ENCODE results near the gene SVBP. TPM values are rescaled to one million over a fixed set of nuclear protein-coding genes. Genes with fewer than 3 reads are reported as not detected.

Gene SVBP
- polyA plus RNA-seq, 3 donors = 19.5 to 56.1 (median 54.3) TPM

- intact Hi-C loops (cut with micrococcal nuclease) = loop anchor here (2.0 to 5.0 kb wide), 2 partner anchors 51 kb away; partner anchors contain the start of genes C1orf50 (in 2 of the 2) and P3H1 (in 2 of the 2)
Measured at GRCh38 chr1:42817976-42818375, 779 bp upstream of the SVBP start.

GRCh38 chr1:42817440-42817767, 207 bp upstream of the SVBP start:
- peak overlapping the region in 1 of 2 donors; percentile 88 for H3K27ac ChIP-seq (ENCODE audit: low read depth in 1 of 2, low read length in 2 of 2)
- H3K4me1 ChIP-seq (ENCODE audit: control insufficient read depth in 1 of 2, insufficient read depth in 2 of 2, low read length in 2 of 2) = peaks cover 18 to 24% of the 10 kb centered on the region in 2 donors
- Mint-ChIP-seq H3K4me3 (peak overlapping the region; percentile 68 to 82), H3K9me3 (no peaks in the 10 kb centered on the region), H3K27ac (peak overlapping the region in 2 of 7 donors; percentile 41 to 87), H3K27me3 (ENCODE audit: low read depth in 3 of 3) (peaks cover 0 to 2% (median 0%) of the 10 kb centered on the region in 3 donors), H3K36me3 (peaks cover 21 to 31% of the 10 kb centered on the region in 2 donors), H3K4me1 (peaks cover 41% of the 10 kb centered on the region)
- WGBS (ENCODE audit: insufficient coverage) = 0% methylated on average over 4 of the region's 13 CpGs
- H3K27me3 ChIP-seq (ENCODE audit: control insufficient read depth in 2 of 2, insufficient read depth in 2 of 2, low read length in 2 of 2) = no peaks in the 10 kb centered on the region
- peaks cover 36% of the 10 kb centered on the region for H4K20me1 ChIP-seq (ENCODE audit: insufficient read depth, low read length)
- peaks cover 0 to 11% of the 10 kb centered on the region in 2 donors for H3K36me3 ChIP-seq (replicated peaks in 1 of 2; ENCODE audit: control insufficient read depth in 1 of 2, insufficient read depth in 2 of 2, low read length in 2 of 2)
- no peaks in the 10 kb centered on the region for H3K9me3 ChIP-seq (replicated peaks in 1 of 2; ENCODE audit: control insufficient read depth in 1 of 2, insufficient read depth in 1 of 2, low read length in 2 of 2)
- DNase-seq = no peak
- H2AFZ ChIP-seq (ENCODE audit: insufficient read depth, low read depth, low read length, poor library complexity, severe bottlenecking) = peak overlapping the region; percentile 85
- intact Hi-C loops (cut with micrococcal nuclease) = loop anchor here (2.0 to 5.0 kb wide), 2 partner anchors 50 to 51 kb away; partner anchors contain the start of genes C1orf50 (in 2 of the 2) and P3H1 (in 2 of the 2)
- H3K4me2 ChIP-seq (replicated peaks; ENCODE audit: extremely low read depth, low read length, poor library complexity, severe bottlenecking) = peak overlapping the region; percentile 96
- H3K79me2 ChIP-seq (ENCODE audit: insufficient read depth, low read length) = peaks cover 46% of the 10 kb centered on the region
- peak overlapping the region; percentile 72 to 94 (median 86) for H3K4me3 ChIP-seq (replicated peaks in 1 of 3; ENCODE audit: low read depth in 2 of 3, low read length in 3 of 3)
- TF ChIP-seq CTCF (IDR thresholded peaks at IDR 0.05) = no peak
- H3K9ac ChIP-seq (ENCODE audit: insufficient read depth, low read length, poor library complexity, severe bottlenecking) = peak overlapping the region; percentile 84

More at GRCh38 chr1:42817976-42818375, 779 bp upstream of the SVBP start:
- peaks cover 21 to 30% of the 10 kb centered on the region in 2 donors for H3K36me3 Mint-ChIP-seq
- no peaks in the 10 kb centered on the region for H3K9me3 ChIP-seq (replicated peaks in 1 of 2; ENCODE audit: control insufficient read depth in 1 of 2, insufficient read depth in 1 of 2, low read length in 2 of 2)
- peak overlapping the region; percentile 24 to 82 for H3K4me3 Mint-ChIP-seq
- H3K9me3 Mint-ChIP-seq = no peaks in the 10 kb centered on the region
- H3K27ac ChIP-seq (ENCODE audit: low read depth in 1 of 2, low read length in 2 of 2) = no peak overlapping the region
- H2AFZ ChIP-seq (ENCODE audit: insufficient read depth, low read depth, low read length, poor library complexity, severe bottlenecking) = peak overlapping the region; percentile 85
- no peak overlapping the region for H3K27ac Mint-ChIP-seq
- no peak for TF ChIP-seq CTCF (IDR thresholded peaks at IDR 0.05)
- peaks cover 0 to 11% of the 10 kb centered on the region in 2 donors for H3K36me3 ChIP-seq (replicated peaks in 1 of 2; ENCODE audit: control insufficient read depth in 1 of 2, insufficient read depth in 2 of 2, low read length in 2 of 2)
- peaks cover 36% of the 10 kb centered on the region for H4K20me1 ChIP-seq (ENCODE audit: insufficient read depth, low read length)
- peaks cover 0 to 2% (median 0%) of the 10 kb centered on the region in 3 donors for H3K27me3 Mint-ChIP-seq (ENCODE audit: low read depth in 3 of 3)
- no peak overlapping the region for H3K9ac ChIP-seq (ENCODE audit: insufficient read depth, low read length, poor library complexity, severe bottlenecking)
- no peak for DNase-seq
- H3K4me3 ChIP-seq (replicated peaks in 1 of 3; ENCODE audit: low read depth in 2 of 3, low read length in 3 of 3) = peak overlapping the region in 1 of 3 experiments; percentile 86
- no peaks in the 10 kb centered on the region for H3K27me3 ChIP-seq (ENCODE audit: control insufficient read depth in 2 of 2, insufficient read depth in 2 of 2, low read length in 2 of 2)
- H3K4me2 ChIP-seq (replicated peaks; ENCODE audit: extremely low read depth, low read length, poor library complexity, severe bottlenecking) = peak overlapping the region; percentile 96
- 100% methylated on average over 1 of the region's 3 CpGs for WGBS (ENCODE audit: insufficient coverage)
- peaks cover 19 to 29% of the 10 kb centered on the region in 2 donors for H3K4me1 ChIP-seq (ENCODE audit: control insufficient read depth in 1 of 2, insufficient read depth in 2 of 2, low read length in 2 of 2)
- peaks cover 46% of the 10 kb centered on the region for H3K4me1 Mint-ChIP-seq
- H3K79me2 ChIP-seq (ENCODE audit: insufficient read depth, low read length) = peaks cover 46% of the 10 kb centered on the region

Data from CD14-positive monocyte (primary cell).